Stimulated activated CD4-positive, alpha-beta T cell treated with anti-CD3 and anti-CD28 coated beads, TNF-alpha, amount 100 ng/mL, for 48 hours (primary cell): ENCODE results near the gene NLRP11.
"Not testable (repeated sequence)": the region's sequence is repeated elsewhere in the genome, so short reads cannot be mapped to it uniquely, and the experiment has no call there.

Experiments used
- DNase-seq, 3 donors: peaks; one replicate each; pipeline ENCODE4 v3.0.0-alpha.2; 2020; ENCODE audit warnings: low read depth in 3 of 3

The NLRP11 gene

GRCh38 chr19:55778331-55778730 lies 53.5 kb downstream of the NLRP11 start:
- no peak for DNase-seq

GRCh38 chr19:55777528-55777927 lies 54.3 kb downstream of the NLRP11 start:
- no peak for DNase-seq

GRCh38 chr19:55769632-55770031 lies 62.2 kb downstream of the NLRP11 start:
- not testable (repeated sequence) for DNase-seq

GRCh38 chr19:55768818-55769217 lies 63.0 kb downstream of the NLRP11 start, which contains the start of gene RFPL4AL1:
Gene RFPL4AL1 (plus strand): TSS chr19:55769118. CDS start chr19:55771805, 2,687 bp downstream.
- DNase-seq, result not testable (repeated sequence)

- DNase-seq, result no peak
Measured at GRCh38 chr19:55766466-55766865, 65.3 kb downstream of the NLRP11 start.

GRCh38 chr19:55758797-55759196 lies 73.0 kb downstream of the NLRP11 start, which contains the start of gene RFPL4A:
Gene RFPL4A (plus strand): TSS chr19:55759097. CDS start chr19:55761801, 2,704 bp downstream.
- DNase-seq, result not testable (repeated sequence)

- not testable (repeated sequence) for DNase-seq
Measured at GRCh38 chr19:55756808-55757207, 75.0 kb downstream of the NLRP11 start.

- DNase-seq, result no peak
Measured at GRCh38 chr19:55753401-55753800, 78.4 kb downstream of the NLRP11 start.

GRCh38 chr19:55750715-55751114 lies 81.1 kb downstream of the NLRP11 start:
- DNase-seq, result no peak

- no peak for DNase-seq
Measured at GRCh38 chr19:55738302-55738701, 93.5 kb downstream of the NLRP11 start, which contains the start of gene NLRP9. Gene NLRP9 (minus strand): TSS chr19:55738402. CDS start chr19:55738374, 28 bp downstream.
